ENCODE results near the gene ZC3HAV1. TPM values are rescaled to one million over a fixed set of nuclear protein-coding genes. Genes with fewer than 3 reads are reported as not detected.

ZC3HAV1 gene
- total RNA-seq, 2 experiments from 2014 or later: 131 to 134 TPM

GRCh38 chr7:139049111-139049510 is 60.4 kb downstream of the ZC3HAV1 start:
- Mint-ChIP-seq H3K4me3 (no peak overlapping the region), H3K36me3 (ENCODE audit: low read depth) (peaks cover 75% of the 10 kb centered on the region), H3K27me3 (ENCODE audit: low read depth) (no peaks in the 10 kb centered on the region), H3K9me3 (no peaks in the 10 kb centered on the region), H3K27ac (peak overlapping the region; percentile 70), H3K4me1 (ENCODE audit: low read depth) (peaks cover 57% of the 10 kb centered on the region)
- no peak for DNase-seq
- CTCF ChIA-PET: interaction anchor here (1.1 to 3.0 kb wide), 3 partner anchors 11 to 26 kb away, joined by 4 to 7 read pairs (median 5); no protein-coding TSS in a partner anchor
- intact Hi-C loops (cut with micrococcal nuclease): no loop called here

- Mint-ChIP-seq H3K4me1 (ENCODE audit: low read depth) (peaks cover 56% of the 10 kb centered on the region), H3K9me3 (no peaks in the 10 kb centered on the region), H3K27me3 (ENCODE audit: low read depth) (no peaks in the 10 kb centered on the region), H3K36me3 (ENCODE audit: low read depth) (peaks cover 71% of the 10 kb centered on the region), H3K4me3 (no peak overlapping the region), H3K27ac (peak overlapping the region; percentile 69)
- intact Hi-C loops (cut with micrococcal nuclease): no loop called here
- peak; percentile 41 for DNase-seq
- CTCF ChIA-PET: interaction anchor here (1.2 to 3.0 kb wide), 4 partner anchors 12 to 31 kb away, joined by 3 to 7 read pairs (median 5); no protein-coding TSS in a partner anchor
Observed at GRCh38 chr7:139047970-139048369, 61.5 kb downstream of the ZC3HAV1 start.

- H3K9me3 Mint-ChIP-seq: no peaks in the 10 kb centered on the region
- CTCF ChIA-PET: interaction anchor here (0.9 to 1.0 kb wide), 2 partner anchors 13 to 334 kb away, joined by 3 read pairs; no protein-coding TSS in a partner anchor
- peaks cover 55% of the 10 kb centered on the region for H3K4me1 Mint-ChIP-seq (ENCODE audit: low read depth)
- no peaks in the 10 kb centered on the region for H3K27me3 Mint-ChIP-seq (ENCODE audit: low read depth)
- peaks cover 61% of the 10 kb centered on the region for H3K36me3 Mint-ChIP-seq (ENCODE audit: low read depth)
- H3K4me3 Mint-ChIP-seq: no peak overlapping the region
- no peak for DNase-seq
- H3K27ac Mint-ChIP-seq: no peak overlapping the region
- intact Hi-C loops (cut with micrococcal nuclease): no loop called here
Observed at GRCh38 chr7:139046143-139046542, 63.4 kb downstream of the ZC3HAV1 start.

- peak; percentile 33 for DNase-seq
- Mint-ChIP-seq H3K9me3 (no peaks in the 10 kb centered on the region), H3K4me3 (no peak overlapping the region), H3K27ac (peak overlapping the region; percentile 59), H3K36me3 (ENCODE audit: low read depth) (peaks cover 57% of the 10 kb centered on the region), H3K4me1 (ENCODE audit: low read depth) (peaks cover 55% of the 10 kb centered on the region), H3K27me3 (ENCODE audit: low read depth) (no peaks in the 10 kb centered on the region)
- CTCF ChIA-PET: interaction anchor here (0.6 to 1.4 kb wide), 2 partner anchors 28 to 189 kb away, joined by 3 to 6 read pairs; no protein-coding TSS in a partner anchor
- intact Hi-C loops (cut with micrococcal nuclease): loop anchor here (1.0 to 2.0 kb wide), 2 partner anchors 10 to 30 kb away; no protein-coding TSS in a partner anchor
Observed at GRCh38 chr7:139044813-139045794, 64.4 kb downstream of the ZC3HAV1 start.

GRCh38 chr7:139043823-139044812 is 65.4 kb downstream of the ZC3HAV1 start:
- H3K36me3 Mint-ChIP-seq (ENCODE audit: low read depth): peaks cover 48% of the 10 kb centered on the region
- no peaks in the 10 kb centered on the region for H3K27me3 Mint-ChIP-seq (ENCODE audit: low read depth)
- peak overlapping the region; percentile 59 for H3K27ac Mint-ChIP-seq
- H3K4me1 Mint-ChIP-seq (ENCODE audit: low read depth): peaks cover 46% of the 10 kb centered on the region
- no peak overlapping the region for H3K4me3 Mint-ChIP-seq
- peak; percentile 76 for DNase-seq
- intact Hi-C loops (cut with micrococcal nuclease): loop anchor here (1.0 to 2.0 kb wide), 2 partner anchors 9 to 31 kb away; no protein-coding TSS in a partner anchor
- CTCF ChIA-PET: interaction anchor here (0.9 to 1.4 kb wide), 4 partner anchors 27 to 158 kb away, joined by 3 to 6 read pairs (median 3); no protein-coding TSS in a partner anchor
- no peaks in the 10 kb centered on the region for H3K9me3 Mint-ChIP-seq

- H3K27me3 Mint-ChIP-seq (ENCODE audit: low read depth): no peaks in the 10 kb centered on the region
- CTCF ChIA-PET: interaction anchor here (0.9 to 1.1 kb wide), 2 partner anchors 34 to 155 kb away, joined by 3 read pairs; no protein-coding TSS in a partner anchor
- intact Hi-C loops (cut with micrococcal nuclease): no loop called here
- no peak overlapping the region for H3K27ac Mint-ChIP-seq
- no peaks in the 10 kb centered on the region for H3K9me3 Mint-ChIP-seq
- peaks cover 28% of the 10 kb centered on the region for H3K4me1 Mint-ChIP-seq (ENCODE audit: low read depth)
- no peak overlapping the region for H3K4me3 Mint-ChIP-seq
- DNase-seq: no peak
- peaks cover 28% of the 10 kb centered on the region for H3K36me3 Mint-ChIP-seq (ENCODE audit: low read depth)
Observed at GRCh38 chr7:139041378-139042085, 68.0 kb downstream of the ZC3HAV1 start.

- intact Hi-C loops (cut with micrococcal nuclease): loop anchor here (5.0 kb wide), 2 partner anchors 304 to 324 kb away; partner anchors contain the start of gene FMC1
Observed at GRCh38 chr7:139038691-139039090, 70.8 kb downstream of the ZC3HAV1 start.

GRCh38 chr7:139036901-139037300 is 72.6 kb downstream of the ZC3HAV1 start:
- intact Hi-C loops (cut with micrococcal nuclease): loop anchor here (5.0 kb wide), 2 partner anchors 305 to 325 kb away; partner anchors contain the start of gene FMC1
- no peak overlapping the region for H3K27ac Mint-ChIP-seq
- CTCF ChIA-PET: interaction anchor here (0.9 to 1.3 kb wide), 3 partner anchors 17 to 38 kb away, joined by 3 to 8 read pairs (median 3); no protein-coding TSS in a partner anchor
- no peak for DNase-seq
- peaks cover 3% of the 10 kb centered on the region for H3K36me3 Mint-ChIP-seq (ENCODE audit: low read depth)
- H3K4me3 Mint-ChIP-seq: no peak overlapping the region
- H3K27me3 Mint-ChIP-seq (ENCODE audit: low read depth): no peaks in the 10 kb centered on the region
- H3K9me3 Mint-ChIP-seq: no peaks in the 10 kb centered on the region
- H3K4me1 Mint-ChIP-seq (ENCODE audit: low read depth): peaks cover 18% of the 10 kb centered on the region

More at GRCh38 chr7:139038691-139039090, 70.8 kb downstream of the ZC3HAV1 start:
- no peak for DNase-seq
- no peaks in the 10 kb centered on the region for H3K27me3 Mint-ChIP-seq (ENCODE audit: low read depth)
- CTCF ChIA-PET: no interaction called here
- H3K9me3 Mint-ChIP-seq: no peaks in the 10 kb centered on the region
- H3K27ac Mint-ChIP-seq: no peak overlapping the region
- H3K4me3 Mint-ChIP-seq: no peak overlapping the region
- peaks cover 19% of the 10 kb centered on the region for H3K4me1 Mint-ChIP-seq (ENCODE audit: low read depth)
- peaks cover 5% of the 10 kb centered on the region for H3K36me3 Mint-ChIP-seq (ENCODE audit: low read depth)

GRCh38 chr7:139035586-139036353 is 73.8 kb downstream of the ZC3HAV1 start, which contains the start of gene ZC3HAV1L:
TSS of gene ZC3HAV1L (minus strand) at chr7:139036042. CDS start at chr7:139036017, 25 bp downstream.
- peaks cover 5% of the 10 kb centered on the region for H3K36me3 Mint-ChIP-seq (ENCODE audit: low read depth)
- no peaks in the 10 kb centered on the region for H3K27me3 Mint-ChIP-seq (ENCODE audit: low read depth)
- H3K4me3 Mint-ChIP-seq: peak within 1 kb of the TSS; percentile 79
- H3K27ac Mint-ChIP-seq: peak within 1 kb of the TSS; percentile 37
- intact Hi-C loops (cut with micrococcal nuclease): loop anchor here (1.0 to 5.0 kb wide), 3 partner anchors 9 to 327 kb away; partner anchors contain the start of gene FMC1
- no peaks in the 10 kb centered on the region for H3K9me3 Mint-ChIP-seq
- H3K4me1 Mint-ChIP-seq (ENCODE audit: low read depth): peaks cover 18% of the 10 kb centered on the region
- peak; percentile 58 for DNase-seq
- CTCF ChIA-PET: interaction anchor here (1.3 kb wide), 1 partner anchor 39 kb away, joined by 5 read pairs; no protein-coding TSS in a partner anchor

GRCh38 chr7:139034855-139035585 is 74.5 kb downstream of the ZC3HAV1 start:
- intact Hi-C loops (cut with micrococcal nuclease): loop anchor here (1.0 to 5.0 kb wide), 3 partner anchors 9 to 327 kb away; partner anchors contain the start of gene FMC1

More at GRCh38 chr7:139034855-139035585, 74.5 kb downstream of the ZC3HAV1 start:
- CTCF ChIA-PET: interaction anchor here (1.3 kb wide), 1 partner anchor 40 kb away, joined by 5 read pairs; no protein-coding TSS in a partner anchor
- H3K27me3 Mint-ChIP-seq (ENCODE audit: low read depth): no peaks in the 10 kb centered on the region
- H3K27ac Mint-ChIP-seq: no peak overlapping the region
- DNase-seq: peak; percentile 41
- peaks cover 7% of the 10 kb centered on the region for H3K36me3 Mint-ChIP-seq (ENCODE audit: low read depth)
- H3K9me3 Mint-ChIP-seq: no peaks in the 10 kb centered on the region
- peaks cover 18% of the 10 kb centered on the region for H3K4me1 Mint-ChIP-seq (ENCODE audit: low read depth)
- H3K4me3 Mint-ChIP-seq: peak overlapping the region; percentile 79

Data from activated naive CD4-positive, alpha-beta T cell treated with anti-CD3 and anti-CD28 coated beads for 36 hours (primary cell).